WTC11 (cell line): ENCODE measurements around the gene KRTAP10-7.

ENCODE experiments used
- CTCF ChIP-seq: fragments of 200-600 bp; IDR thresholded peaks from 2 replicates; pipeline ENCODE4 v1.8.0; 2022; ENCODE audit warnings: antibody characterized with exemption
- ESRRA ChIP-seq: sonication (generic); formaldehyde crosslinking; IDR thresholded peaks from 2 replicates; pipeline ENCODE4 v1.8.1; 2022; ENCODE audit warnings: mild to moderate bottlenecking, missing genetic modification reagents, borderline replicate concordance
- SP1 ChIP-seq: sonication (generic); formaldehyde crosslinking; conservative IDR thresholded peaks from 2 replicates; pipeline ENCODE4 v1.8.1; 2022; ENCODE audit warnings: missing genetic modification reagents
- TEAD4 ChIP-seq: sonication (generic); formaldehyde crosslinking; IDR thresholded peaks from 2 replicates; pipeline ENCODE4 v1.8.0; 2022; ENCODE audit warnings: mild to moderate bottlenecking, missing genetic modification reagents

- TF ChIP-seq ESRRA (CRISPR knock-in tag), result no peak
- no peak for TF ChIP-seq CTCF
- no peak for TF ChIP-seq SP1 (CRISPR knock-in tag)
- no peak for TF ChIP-seq TEAD4 (CRISPR knock-in tag)
Observed at GRCh38 chr21:44583089-44583799, 17.2 kb upstream of the KRTAP10-7 start.
